GM21526 (cell line): ENCODE data around the gene C6orf89.
"Not testable (repeated sequence)": the region's sequence is repeated elsewhere in the genome, so short reads cannot be mapped to it uniquely, and the experiment has no call there.

Source experiments
- ATAC-seq: cut with Tn5 transposase; IDR thresholded peaks from one replicate; pipeline ENCODE4 v1.9.1; 2021; ENCODE audit warnings: moderate library complexity; ENCODE audit not compliant: unreplicated experiment, low FRiP score

Gene C6orf89

DNA sequence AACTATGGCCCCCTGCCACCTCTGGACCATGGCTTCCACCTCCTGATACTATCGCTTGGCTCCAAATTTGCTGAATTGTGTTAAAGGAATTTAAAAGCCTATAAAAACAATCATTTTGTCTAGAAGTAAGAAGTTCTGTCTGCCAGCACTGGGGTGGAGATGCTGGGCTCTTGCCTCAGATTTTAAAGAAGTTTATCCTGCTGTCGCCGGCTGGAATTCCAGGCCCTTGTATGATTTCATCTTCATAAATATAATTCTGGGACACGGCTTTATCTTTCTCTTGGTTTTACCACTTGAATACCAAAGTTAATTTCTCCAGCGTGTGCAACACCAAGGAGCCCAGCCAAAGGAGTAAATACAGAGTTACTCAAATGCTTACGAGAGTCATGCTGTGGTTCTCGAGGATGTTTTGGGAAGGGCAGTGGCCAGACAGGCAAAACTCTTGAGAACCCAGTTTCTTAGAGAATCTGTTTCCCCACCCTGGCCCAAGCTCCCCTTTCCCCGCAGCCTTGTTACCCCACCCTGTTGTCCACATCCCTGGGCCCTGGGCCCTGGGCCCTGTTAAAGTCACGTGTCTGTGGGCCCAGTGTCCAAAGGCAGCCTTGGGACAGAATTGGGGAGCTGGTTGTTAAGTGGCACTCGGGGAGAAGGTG is 31.9 kb downstream of the C6orf89 start:
- ATAC-seq: no peak

DNA sequence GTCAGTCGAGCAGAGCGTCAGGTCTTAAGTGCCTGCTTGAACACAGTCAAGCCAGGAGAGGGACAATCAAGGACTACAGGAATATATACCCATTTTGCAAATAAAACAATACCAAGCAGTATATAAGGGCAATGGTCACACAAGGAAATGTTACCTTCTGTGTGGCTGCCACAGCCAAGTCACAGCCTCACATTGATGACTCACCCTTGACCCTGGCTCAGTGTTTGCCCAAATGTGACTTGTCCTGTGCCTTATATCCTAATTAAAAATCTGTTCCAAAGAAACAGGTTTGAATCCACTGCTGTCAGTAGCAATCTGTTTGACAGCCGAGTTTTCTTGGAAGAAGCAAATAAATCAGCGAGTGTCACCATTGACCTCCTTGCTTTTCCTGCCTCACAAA is 34.3 kb downstream of the C6orf89 start:
- ATAC-seq: no peak

DNA sequence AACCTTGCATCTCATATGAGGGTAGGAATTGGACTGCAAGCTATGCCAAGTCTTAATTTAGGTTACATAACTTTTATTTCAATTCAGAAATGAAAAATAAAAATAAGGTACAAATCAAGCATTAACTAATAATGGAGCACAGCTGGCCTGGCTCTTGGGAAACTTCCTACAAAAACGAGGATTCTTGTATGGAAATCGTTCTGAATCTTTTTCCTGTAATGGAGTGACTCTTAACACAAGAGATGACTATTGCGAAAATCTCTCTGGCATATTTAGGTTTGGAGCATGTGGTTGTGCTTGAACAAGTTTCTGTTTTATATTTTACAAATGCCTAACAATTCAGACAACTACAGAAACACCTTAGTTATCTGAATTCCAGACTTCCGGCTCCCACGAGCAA is 34.8 kb downstream of the C6orf89 start:
- ATAC-seq: no peak

DNA sequence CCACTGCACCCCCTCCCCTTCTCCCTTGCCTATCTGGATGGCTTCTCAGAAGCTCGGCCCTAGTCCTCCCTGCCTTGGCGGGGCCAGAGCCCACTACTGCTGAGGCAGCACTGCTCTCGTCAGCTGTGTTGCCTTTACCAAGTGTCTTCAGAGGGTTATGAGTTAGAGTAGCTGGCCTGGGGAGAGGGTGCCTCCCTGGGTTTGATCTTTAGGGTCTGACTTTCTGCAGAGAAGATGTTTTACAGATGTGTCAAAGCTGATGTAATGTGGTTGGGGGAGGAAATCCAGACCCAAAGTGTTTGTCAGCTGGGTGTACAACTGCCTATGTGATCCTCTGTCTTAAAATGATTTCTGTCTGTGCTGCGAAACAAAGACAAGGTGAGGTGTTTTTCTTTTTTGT is 38.4 kb downstream of the C6orf89 start:
- ATAC-seq: no peak

DNA sequence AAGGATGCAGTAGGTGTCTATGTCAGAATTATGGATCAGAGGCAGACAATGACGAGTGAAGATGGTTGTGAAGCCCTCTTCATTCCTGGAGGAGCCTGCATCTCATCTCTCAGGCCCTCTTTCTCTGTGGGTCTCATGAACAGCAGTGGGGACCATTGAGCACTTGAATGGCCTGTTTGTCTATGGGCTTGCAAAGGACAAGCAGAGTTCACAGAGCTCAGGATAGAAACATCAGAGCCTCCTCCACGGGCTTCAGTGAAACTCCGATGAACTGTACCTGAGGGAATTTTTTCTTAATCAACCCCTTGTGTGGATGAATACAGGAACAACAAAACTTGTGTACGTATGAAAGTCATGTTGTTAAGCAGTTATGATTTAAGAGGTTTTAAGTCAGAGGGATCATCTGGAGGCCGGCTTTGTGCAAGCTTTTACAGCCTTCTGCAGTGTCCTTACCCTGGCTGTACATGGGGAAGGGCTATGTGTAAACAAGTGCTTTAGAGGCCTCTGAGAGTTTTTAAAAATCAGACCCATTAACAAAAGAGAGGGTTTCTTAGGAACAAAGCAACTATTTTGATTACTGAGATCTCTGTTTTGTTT is 39.1 kb downstream of the C6orf89 start:
- no peak for ATAC-seq

DNA sequence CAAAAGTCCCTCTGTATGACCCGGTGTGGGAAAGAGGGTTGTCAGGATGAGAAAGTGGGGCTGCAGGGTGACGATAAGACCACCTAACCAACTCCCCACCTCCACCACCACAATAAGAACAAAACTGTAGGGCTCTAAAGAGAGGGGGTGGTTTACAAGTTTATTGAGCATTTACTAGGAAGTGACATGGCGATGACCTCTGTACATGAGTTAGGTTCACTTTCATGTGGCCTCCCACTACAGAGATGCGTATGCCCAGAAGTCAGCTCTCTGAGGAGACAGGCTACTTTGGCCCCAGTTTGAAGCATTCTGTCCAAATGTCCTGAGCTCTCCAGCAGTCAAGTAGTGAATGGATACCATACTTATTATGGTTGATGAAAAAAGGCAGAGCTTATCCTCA is 40.1 kb downstream of the C6orf89 start:
- ATAC-seq: no peak

DNA sequence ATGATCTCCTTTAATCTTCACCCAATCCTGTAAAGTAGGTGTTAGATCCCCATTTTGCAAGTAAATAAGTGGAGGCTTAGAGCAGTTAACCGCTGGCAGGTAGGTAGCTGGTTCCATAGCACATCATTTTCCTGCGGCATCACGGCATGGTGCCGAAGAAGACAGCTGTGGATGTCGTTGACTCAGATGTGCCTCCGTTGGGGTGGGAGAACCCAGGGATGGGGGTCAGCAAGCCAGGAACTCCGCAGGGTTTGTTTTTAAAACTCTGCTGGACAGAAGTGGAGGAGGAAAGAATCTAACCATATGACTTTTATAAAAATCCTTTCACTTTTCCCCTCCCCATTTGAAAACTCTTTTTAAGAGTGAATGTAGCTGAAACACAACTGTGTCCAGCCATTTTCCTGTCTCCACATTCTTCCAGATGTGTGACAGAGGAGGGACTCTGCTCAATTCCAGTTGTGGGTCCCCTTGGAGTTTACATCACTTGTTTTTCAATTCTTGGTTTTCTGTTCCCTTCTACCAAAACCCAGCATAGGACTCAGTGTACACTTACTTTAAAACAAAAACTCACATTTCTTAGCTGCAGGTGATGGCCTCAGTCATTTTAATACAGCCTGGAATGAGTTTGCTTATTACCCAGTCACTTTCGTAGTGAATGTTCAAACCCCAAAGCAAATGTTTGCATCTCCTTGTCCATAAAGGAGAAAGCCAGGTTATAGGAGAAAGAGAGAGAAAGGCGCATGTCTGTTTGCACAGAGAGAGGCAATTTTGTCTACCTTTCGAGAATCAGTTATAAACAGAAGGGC is 41.2 kb downstream of the C6orf89 start:
- ATAC-seq: no peak

DNA sequence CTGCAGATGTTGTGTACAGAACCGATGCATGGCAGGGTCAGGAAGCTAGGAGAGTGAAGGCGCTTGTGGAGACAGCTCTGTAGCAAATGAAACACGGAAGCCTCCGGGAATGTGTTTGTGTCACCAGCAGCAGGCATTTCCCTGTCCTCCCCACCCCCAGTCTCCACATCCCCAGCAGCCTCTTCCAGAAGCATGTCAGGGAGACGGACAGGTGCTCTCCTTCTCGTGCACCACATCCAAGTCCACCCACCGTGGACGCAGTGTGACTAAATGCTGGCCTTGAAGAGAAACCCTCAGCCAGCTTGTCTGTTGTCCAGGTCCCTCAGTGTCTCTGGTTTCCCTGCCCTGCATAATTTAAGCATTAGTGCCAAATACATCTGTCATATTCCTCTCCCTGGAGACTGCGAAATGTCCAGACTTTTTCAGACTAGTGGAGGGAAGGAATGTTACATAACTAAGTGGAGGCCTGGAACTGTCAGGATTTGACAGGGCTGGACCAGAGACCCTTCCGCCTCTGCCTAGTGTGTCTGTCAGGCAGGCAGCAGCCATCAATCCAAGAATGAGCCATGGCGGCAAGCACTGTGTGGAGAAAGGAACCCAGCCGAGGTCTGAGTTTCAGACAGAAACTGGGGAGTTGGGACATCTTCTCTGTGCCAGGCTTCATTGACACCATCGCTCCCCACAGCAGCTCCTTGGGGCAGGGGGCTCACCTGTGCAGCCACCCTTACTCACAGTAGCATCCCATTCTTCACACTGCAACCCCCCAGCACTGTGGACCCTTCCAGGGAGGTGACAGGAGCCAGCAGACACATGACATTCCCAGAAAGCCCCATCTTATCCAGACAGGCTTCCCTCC is 42.2 kb downstream of the C6orf89 start:
- no peak for ATAC-seq

DNA sequence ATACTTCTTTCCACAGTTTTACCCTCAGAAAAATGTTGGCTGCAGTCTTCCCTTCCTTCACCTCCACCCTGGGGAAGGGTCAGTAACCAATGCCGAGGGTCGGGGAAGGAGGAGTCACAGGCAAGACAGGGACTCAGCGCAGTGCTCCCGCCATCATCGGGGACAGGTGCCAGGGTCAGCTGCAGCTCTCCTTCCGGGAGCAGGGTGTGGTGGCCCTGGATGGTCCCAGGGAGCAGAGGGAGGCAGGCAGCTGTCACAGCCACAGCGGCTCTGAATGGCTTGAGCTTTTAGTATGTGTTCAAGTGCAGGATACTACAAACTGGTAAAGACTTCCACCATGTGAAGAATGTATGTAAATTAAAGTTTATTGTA is 42.8 kb downstream of the C6orf89 start:
- ATAC-seq: no peak

DNA sequence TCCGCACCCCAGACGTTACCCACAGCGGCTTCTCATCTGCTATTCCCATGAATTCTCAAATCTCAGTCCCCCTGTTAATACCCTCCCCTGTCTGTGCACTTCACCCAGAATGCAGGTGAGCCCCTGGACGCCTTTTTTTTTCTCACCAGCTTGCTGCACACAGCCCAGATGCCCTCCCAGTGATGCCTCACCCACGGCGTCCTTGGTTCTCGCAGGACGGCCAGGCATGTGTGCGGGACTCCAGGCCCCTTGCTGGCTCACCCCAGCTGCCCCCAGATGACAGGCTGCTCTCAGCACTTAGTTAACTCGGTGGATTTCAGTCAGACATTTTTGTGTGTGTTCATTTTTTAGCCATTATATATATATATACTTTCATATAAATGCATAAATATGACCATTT is 43.4 kb downstream of the C6orf89 start:
- no peak for ATAC-seq

DNA sequence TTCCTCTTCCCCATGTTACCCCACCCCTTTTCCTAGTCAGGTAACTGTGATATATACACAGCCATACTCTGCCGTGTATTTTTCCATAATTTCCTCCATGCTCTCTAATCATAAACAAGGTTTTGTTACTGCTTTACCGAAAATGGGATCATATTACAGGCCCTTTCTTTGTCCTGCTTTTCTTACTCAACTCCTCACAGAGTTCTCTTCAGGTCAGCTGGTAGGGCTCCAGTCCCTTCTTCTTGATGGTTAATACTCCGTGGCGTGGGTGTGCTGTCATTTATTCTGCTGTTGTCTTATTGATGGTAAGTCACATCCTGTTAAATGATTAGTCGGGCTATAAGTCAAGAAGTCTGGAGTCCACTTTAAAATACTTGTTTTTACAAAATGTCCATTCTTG is 43.9 kb downstream of the C6orf89 start:
- no peak for ATAC-seq

DNA sequence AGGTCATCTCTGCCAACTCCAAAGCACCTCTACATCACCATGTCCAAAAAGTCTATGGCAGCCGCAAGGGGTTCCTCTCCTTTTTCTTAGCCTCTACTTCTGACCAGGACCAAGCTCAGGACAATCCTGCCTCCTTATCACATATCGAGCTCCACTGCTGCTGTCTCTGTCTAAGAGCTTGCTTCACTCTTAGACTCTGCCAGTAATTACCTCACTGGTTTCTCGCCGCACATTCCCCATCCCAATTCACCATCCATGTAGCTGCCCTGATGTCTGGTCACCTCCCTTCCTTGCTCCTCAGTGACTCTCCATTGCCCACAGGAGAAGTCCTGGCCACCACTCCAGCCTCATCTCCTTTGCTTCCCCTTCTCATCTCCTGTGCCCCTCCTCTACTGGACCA is 44.7 kb downstream of the C6orf89 start:
- ATAC-seq: no peak

DNA sequence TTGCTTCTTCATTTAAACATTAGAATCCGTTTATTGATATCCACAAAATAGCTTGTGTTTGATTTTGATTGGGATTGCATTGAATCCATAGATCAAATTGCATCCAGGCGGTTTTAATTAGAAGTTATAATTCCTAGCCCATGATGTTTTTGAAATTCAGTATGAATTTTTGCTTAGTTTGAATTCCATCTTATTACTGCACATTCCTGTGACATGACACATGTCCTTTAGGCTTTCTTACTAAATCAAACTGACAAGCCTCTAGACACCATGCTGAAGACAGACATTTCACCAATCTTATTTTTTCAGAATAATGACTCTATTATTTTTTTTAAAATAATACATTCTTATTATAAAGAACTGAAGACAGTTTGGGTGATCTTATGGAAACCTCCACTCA is 47.4 kb downstream of the C6orf89 start:
- no peak for ATAC-seq

DNA sequence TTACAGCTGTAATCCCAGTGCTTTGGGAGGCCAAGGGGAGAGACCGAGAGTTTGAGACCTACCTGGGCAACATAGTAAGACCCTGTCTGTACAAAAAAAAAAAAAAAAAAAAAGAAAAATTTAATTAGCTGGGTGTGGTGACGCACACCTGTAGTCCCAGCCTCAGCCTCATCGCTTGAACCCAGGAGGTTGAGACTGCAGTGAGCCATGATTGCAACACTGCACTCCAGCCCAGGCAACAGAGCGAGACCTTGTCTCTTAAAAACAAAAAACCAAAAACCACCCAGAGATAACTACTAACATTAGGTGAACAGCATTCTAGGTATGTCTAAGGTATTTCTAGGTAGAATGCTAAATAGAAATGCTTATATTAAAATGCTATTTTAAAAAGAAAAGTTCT is 47.8 kb downstream of the C6orf89 start:
- no peak for ATAC-seq

DNA sequence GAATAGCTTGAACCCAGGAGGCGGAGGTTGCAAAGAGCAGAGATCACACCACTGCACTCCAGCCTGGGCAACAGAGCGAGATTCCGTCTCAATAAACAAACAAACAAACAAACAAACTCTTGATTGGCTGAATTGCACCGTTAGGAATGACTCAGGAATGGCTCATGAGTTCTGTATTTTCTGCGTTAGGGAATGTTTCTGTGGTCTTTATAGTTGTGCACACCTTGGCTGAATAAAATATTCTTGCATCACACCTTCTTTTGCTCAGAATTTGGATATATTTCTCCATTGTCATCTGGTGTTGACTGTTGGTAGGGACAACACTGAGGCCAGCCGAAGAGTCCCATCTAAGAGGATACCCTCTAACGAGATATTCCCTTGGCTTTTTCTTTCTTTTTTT is 49.1 kb downstream of the C6orf89 start:
- ATAC-seq: no peak

DNA sequence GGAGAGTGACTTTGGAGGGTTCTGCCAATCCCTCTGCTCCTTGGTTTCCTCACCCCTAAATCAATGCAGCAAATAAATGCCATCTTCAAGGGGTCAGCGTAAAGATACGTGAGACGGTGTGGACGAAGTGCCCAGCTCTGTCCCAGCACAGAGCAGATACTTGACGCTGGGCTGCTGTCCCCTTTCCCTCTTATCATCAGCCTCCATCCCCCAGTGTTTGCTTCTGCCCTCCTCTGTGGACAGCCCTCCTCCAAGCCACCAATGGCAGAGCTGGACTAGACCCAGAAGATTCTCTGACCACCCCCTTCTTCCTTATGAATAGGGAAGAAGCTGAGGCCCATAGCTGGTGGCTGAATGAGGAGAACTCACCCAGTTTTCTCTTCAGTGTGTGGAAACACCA is 51.1 kb downstream of the C6orf89 start:
- ATAC-seq: no peak

DNA sequence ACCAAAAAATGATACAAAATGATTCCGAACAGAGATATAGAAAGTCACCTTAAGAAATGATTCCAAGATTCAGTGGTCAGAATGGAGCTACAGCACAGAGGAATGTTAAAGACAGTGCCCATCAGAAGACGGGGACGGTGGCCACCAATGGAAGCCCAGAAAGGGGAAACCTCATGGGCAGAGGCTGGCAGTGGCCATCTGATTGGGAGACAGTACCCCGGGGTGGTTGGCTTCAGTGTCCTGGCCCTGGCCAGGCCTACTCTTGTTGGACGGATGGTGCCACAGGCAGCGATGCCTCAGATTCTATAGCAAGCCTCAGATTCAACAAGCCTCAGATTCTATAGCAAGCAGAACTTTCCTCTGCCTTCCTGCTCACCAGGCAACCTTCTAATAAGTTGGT is 52.1 kb downstream of the C6orf89 start:
- no peak for ATAC-seq

DNA sequence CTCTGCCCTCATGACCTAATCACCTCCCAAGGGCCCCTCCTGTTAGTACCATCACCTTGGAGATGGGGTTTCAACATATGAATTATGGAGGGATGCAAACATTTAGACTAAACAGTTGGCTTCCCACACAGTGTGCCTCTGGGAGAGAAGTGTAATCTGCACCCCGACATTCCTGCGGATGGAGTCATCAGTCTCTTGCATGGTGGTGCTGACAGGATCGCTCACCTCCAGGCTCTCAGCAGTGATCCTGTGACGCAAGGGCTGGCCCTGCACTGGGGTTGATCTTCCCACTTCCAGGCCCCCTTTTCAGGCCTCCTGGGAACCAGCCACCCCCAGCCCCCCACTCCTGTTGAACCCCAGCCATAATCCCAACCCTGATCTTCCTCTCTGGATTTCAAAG is 52.8 kb downstream of the C6orf89 start:
- no peak for ATAC-seq

DNA sequence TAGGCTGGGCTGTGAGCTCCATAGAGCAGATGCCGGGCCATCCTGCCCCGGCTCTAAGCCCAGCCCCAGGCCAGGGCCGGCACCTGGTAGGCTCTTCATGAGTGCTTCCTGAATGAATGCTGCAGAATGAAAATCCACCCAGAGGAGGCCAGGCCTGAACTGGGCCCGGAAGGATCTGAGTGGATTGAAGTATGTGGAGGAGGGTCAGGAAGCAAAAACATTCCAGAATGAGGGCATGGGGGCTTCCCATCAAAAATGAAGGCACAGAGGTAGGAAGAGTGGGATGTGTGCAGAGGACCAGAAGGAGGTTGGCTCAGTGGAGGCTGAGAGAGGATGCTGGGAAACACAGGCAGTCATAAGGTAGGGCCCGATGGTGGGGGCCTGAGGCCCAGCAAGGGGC is 53.3 kb downstream of the C6orf89 start:
- ATAC-seq: not testable (repeated sequence)

DNA sequence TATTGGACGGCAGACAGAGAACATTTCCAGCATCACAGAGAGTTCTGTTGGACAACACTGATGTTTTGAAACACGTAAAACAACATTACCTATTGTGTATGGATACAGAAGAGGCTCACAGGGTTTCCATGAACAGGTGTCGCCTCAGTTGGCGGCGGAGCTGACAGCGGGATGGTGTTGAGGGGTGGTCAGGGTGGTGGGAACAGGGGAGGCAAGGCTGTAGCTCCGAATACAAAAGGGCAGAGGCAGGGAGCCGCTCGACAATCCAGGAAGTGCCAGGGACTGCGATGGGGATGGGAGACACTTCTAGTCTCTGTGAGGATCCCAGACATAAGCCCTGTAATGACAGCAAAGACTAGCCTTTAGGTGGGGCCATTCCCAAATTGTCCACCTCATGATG is 54.3 kb downstream of the C6orf89 start:
- no peak for ATAC-seq

DNA sequence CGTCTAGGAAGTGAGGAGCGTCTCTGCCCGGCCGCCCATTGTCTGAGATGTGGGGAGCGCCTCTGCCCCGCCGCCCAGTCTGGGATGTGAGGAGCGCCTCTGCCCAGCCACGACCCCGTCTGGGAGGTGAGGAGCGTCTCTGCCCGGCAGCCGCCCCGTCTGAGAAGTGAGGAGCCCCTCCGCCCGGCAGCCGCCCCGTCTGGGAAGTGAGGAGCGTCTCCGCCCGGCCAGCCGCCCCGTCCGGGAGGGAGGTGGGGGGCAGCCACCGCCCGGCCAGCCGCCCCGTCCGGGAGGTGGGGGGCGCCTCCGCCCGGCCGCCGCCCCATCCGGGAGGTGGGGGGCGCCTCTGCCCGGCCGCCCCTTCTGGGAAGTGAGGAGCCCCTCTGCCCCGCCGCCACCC is 55.8 kb downstream of the C6orf89 start:
- not testable (repeated sequence) for ATAC-seq
